HG03025 (cell line): ENCODE results near the gene TXNDC2.
"Not testable (repeated sequence)": the region's sequence is repeated elsewhere in the genome, so short reads cannot be mapped to it uniquely, and the experiment has no call there.

ENCODE experiments used
- ATAC-seq: cut with Tn5 transposase; IDR thresholded peaks from one replicate; pipeline ENCODE4 v1.9.1; 2021; ENCODE audit warnings: mild to moderate bottlenecking, moderate library complexity; ENCODE audit not compliant: unreplicated experiment, low FRiP score

The TXNDC2 gene

GRCh38 chr18:9885170-9886004 lies at the start of gene TXNDC2:
TSS of gene TXNDC2 (plus strand) at chr18:9885973. CDS start at chr18:9886681, 708 bp downstream.
- ATAC-seq = no peak

- ATAC-seq = no peak
These were observed 47.5 kb upstream of the TXNDC2 start for GRCh38 chr18:9838144-9838877.

GRCh38 chr18:9839211-9839610 lies 46.6 kb upstream of the TXNDC2 start:
- ATAC-seq = no peak

GRCh38 chr18:9839853-9840252 lies 45.9 kb upstream of the TXNDC2 start:
- no peak for ATAC-seq

- ATAC-seq = no peak
These were observed 44.0 kb upstream of the TXNDC2 start for GRCh38 chr18:9841752-9842151.

GRCh38 chr18:9842448-9842847 lies 43.3 kb upstream of the TXNDC2 start:
- ATAC-seq = no peak

- ATAC-seq = no peak
These were observed 40.5 kb upstream of the TXNDC2 start for GRCh38 chr18:9845256-9845655.

GRCh38 chr18:9846162-9846925 lies 39.4 kb upstream of the TXNDC2 start:
- no peak for ATAC-seq

GRCh38 chr18:9848170-9848879 lies 37.4 kb upstream of the TXNDC2 start:
- no peak for ATAC-seq

- no peak for ATAC-seq
These were observed 36.1 kb upstream of the TXNDC2 start for GRCh38 chr18:9849407-9850283.

GRCh38 chr18:9850309-9850708 lies 35.5 kb upstream of the TXNDC2 start:
- no peak for ATAC-seq

GRCh38 chr18:9851511-9851910 lies 34.3 kb upstream of the TXNDC2 start:
- no peak for ATAC-seq

- no peak for ATAC-seq
These were observed 33.3 kb upstream of the TXNDC2 start for GRCh38 chr18:9852266-9853081.

- ATAC-seq = no peak
These were observed 30.7 kb upstream of the TXNDC2 start for GRCh38 chr18:9854801-9855676.

- ATAC-seq = no peak
These were observed 30.1 kb upstream of the TXNDC2 start for GRCh38 chr18:9855681-9856080.

GRCh38 chr18:9856092-9856491 lies 29.7 kb upstream of the TXNDC2 start:
- ATAC-seq = no peak

GRCh38 chr18:9857479-9857998 lies 28.2 kb upstream of the TXNDC2 start:
- not testable (repeated sequence) for ATAC-seq
